GM23338 (cell line): Measurements from ENCODE around the gene ZNF185. TPM values are rescaled to one million over a fixed set of nuclear protein-coding genes. Genes with fewer than 3 reads are reported as not detected.

ENCODE experiments used
- ATAC-seq: fragments of 200-7000 bp; cut with Tn5 transposase; 3 replicates; pipeline ENCODE4 v1.9.1; 2020
- DNase-seq: peaks from one replicate; pipeline ENCODE4 v3.0.0-alpha.2; 2015; ENCODE audit warnings: low spot score
- H2AFZ ChIP-seq: fragments of 200-600 bp; sonication (generic); 2 replicates; pipeline ENCODE4 v1.8.0; 2016; ENCODE audit warnings: antibody characterized with exemption, mild to moderate bottlenecking, moderate library complexity
- H3F3A ChIP-seq: fragments of 200-600 bp; sonication (generic); replicated peaks from 2 replicates; pipeline ENCODE4 v1.8.0; 2017; ENCODE audit warnings: antibody characterized with exemption, mixed run types, low read depth
- H3K27ac ChIP-seq: fragments of 200-600 bp; sonication (generic); 2 replicates; pipeline ENCODE4 v1.6.1; 2016; ENCODE audit warnings: low read depth
- H3K27me3 ChIP-seq: fragments of 200-600 bp; sonication (generic); 2 replicates; pipeline ENCODE4 v1.8.0; 2016; ENCODE audit warnings: mild to moderate bottlenecking, mixed run types, moderate library complexity; ENCODE audit not compliant: insufficient read depth
- H3K36me3 ChIP-seq: fragments of 200-600 bp; sonication (generic); 2 replicates; pipeline ENCODE4 v1.8.0; 2016; ENCODE audit warnings: mild to moderate bottlenecking; ENCODE audit not compliant: insufficient read depth
- H3K4me1 ChIP-seq: fragments of 200-600 bp; sonication (generic); 2 replicates; pipeline ENCODE4 v1.8.0; 2016; ENCODE audit warnings: mild to moderate bottlenecking, moderate library complexity; ENCODE audit not compliant: insufficient read depth
- H3K4me2 ChIP-seq: fragments of 200-600 bp; sonication (generic); 2 replicates; pipeline ENCODE4 v1.7.1; 2017; ENCODE audit warnings: mixed run types
- H3K4me3 ChIP-seq: fragments of 200-600 bp; sonication (generic); 2 replicates; pipeline ENCODE4 v1.6.1; 2016; ENCODE audit warnings: mixed run types
- H3K79me2 ChIP-seq: fragments of 200-600 bp; sonication (generic); replicated peaks from 2 replicates; pipeline ENCODE4 v1.8.0; 2017; ENCODE audit warnings: mild to moderate bottlenecking; ENCODE audit not compliant: insufficient read depth
- H3K9me2 ChIP-seq: fragments of 200-600 bp; sonication (generic); 2 replicates; pipeline ENCODE4 v1.8.0; 2017; ENCODE audit not compliant: insufficient read depth
- H4K20me1 ChIP-seq: fragments of 200-600 bp; sonication (generic); replicated peaks from 2 replicates; pipeline ENCODE4 v1.8.0; 2017; ENCODE audit warnings: mild to moderate bottlenecking; ENCODE audit not compliant: insufficient read depth
- H3K27ac Mint-ChIP-seq: 2 replicates; pipeline ENCODE4 v1.8.0; 2020; ENCODE audit warnings: inconsistent platforms, mild to moderate bottlenecking, moderate library complexity, mixed read lengths
- H3K27me3 Mint-ChIP-seq: 3 replicates; pipeline ENCODE4 v1.8.0; 2022; ENCODE audit warnings: low read depth, mild to moderate bottlenecking, moderate library complexity, mixed read lengths, inconsistent platforms; ENCODE audit not compliant: insufficient read depth, poor library complexity
- H3K36me3 Mint-ChIP-seq: 3 replicates; pipeline ENCODE4 v1.8.0; 2021; ENCODE audit warnings: low read depth, mild to moderate bottlenecking, inconsistent platforms, moderate library complexity, mixed read lengths
- H3K4me1 Mint-ChIP-seq: 3 replicates; pipeline ENCODE4 v1.8.0; 2020; ENCODE audit warnings: mild to moderate bottlenecking, inconsistent platforms, mixed read lengths
- H3K4me3 Mint-ChIP-seq: 3 replicates; pipeline ENCODE4 v1.8.0; 2021; ENCODE audit warnings: moderate library complexity, mild to moderate bottlenecking, inconsistent platforms, mixed read lengths
- H3K9me3 Mint-ChIP-seq: 3 replicates; pipeline ENCODE4 v1.8.0; 2020; ENCODE audit warnings: moderate library complexity, mild to moderate bottlenecking, inconsistent platforms, mixed read lengths
- CREB1 ChIP-seq: fragments of 250-450 bp; sonication (Bioruptor Pico); IDR thresholded peaks from 2 replicates; pipeline ENCODE4 v1.5.0; 2020; ENCODE audit warnings: low read depth, mild to moderate bottlenecking, moderate library complexity
- CTCF ChIP-seq, 2 experiments: fragments of 200-600 bp in 1 of 2; sonication (generic) in 1 of 2; conservative IDR thresholded peaks; 2 replicates each; pipeline versions ENCODE4 v1.5.1 to v1.6.1; 2016 to 2017; ENCODE audit warnings: antibody characterized with exemption in 2 of 2, low read depth in 2 of 2, mild to moderate bottlenecking in 2 of 2, moderate library complexity in 1 of 2
- ETS1 ChIP-seq: IDR thresholded peaks from 2 replicates; pipeline ENCODE4 v1.6.1; 2016; ENCODE audit warnings: antibody characterized with exemption
- EZH2 ChIP-seq: fragments of 200-600 bp; sonication (generic); IDR thresholded peaks from one replicate; pipeline ENCODE4 v1.8.0; 2017; ENCODE audit warnings: antibody characterized with exemption, mild to moderate bottlenecking, low read depth; ENCODE audit not compliant: unreplicated experiment
- EZH2phosphoT487 ChIP-seq: fragments of 200-600 bp; sonication (generic); IDR thresholded peaks from one replicate; pipeline ENCODE4 v1.8.1; 2018; ENCODE audit warnings: antibody characterized with exemption; ENCODE audit not compliant: unreplicated experiment
- JUNB ChIP-seq: IDR thresholded peaks from one replicate; pipeline ENCODE4 v1.6.1; 2016; ENCODE audit warnings: antibody characterized with exemption; ENCODE audit not compliant: unreplicated experiment
- NANOG ChIP-seq: IDR thresholded peaks from 2 replicates; pipeline ENCODE4 v1.6.1; 2016; ENCODE audit warnings: antibody characterized with exemption, borderline replicate concordance
- POLR2AphosphoS5 ChIP-seq: IDR thresholded peaks from 2 replicates; pipeline ENCODE4 v1.6.1; 2016; ENCODE audit warnings: antibody characterized with exemption, low read depth
- STAT1 ChIP-seq: IDR thresholded peaks from one replicate; pipeline ENCODE4 v1.6.1; 2016; ENCODE audit warnings: antibody characterized with exemption; ENCODE audit not compliant: unreplicated experiment
- ZNF114 ChIP-seq: fragments of 250-450 bp; sonication (Bioruptor Pico); IDR thresholded peaks from 2 replicates; pipeline ENCODE4 v1.5.0; 2020; ENCODE audit warnings: mild to moderate bottlenecking, moderate library complexity
- ZNF331 ChIP-seq: fragments of 250-450 bp; sonication (Bioruptor Pico); IDR thresholded peaks from 2 replicates; pipeline ENCODE4 v1.5.0; 2020; ENCODE audit warnings: low read depth, mild to moderate bottlenecking, moderate library complexity
- polyA plus RNA-seq: library from polyadenylated mRNA; unstranded; fragments of >200 nt; fragmentation: Nextera tagmentation; extraction: Ambion mirVana; gene quantifications from 2 replicates; pipeline ENCODE4 v1.2.1, GENCODE V29; 2016
- total RNA-seq: library from RNA; depleted of rRNA; stranded (reverse); fragments of >200 nt; shearing (Covaris generic); gene quantifications from 2 replicates; pipeline ENCODE4 v1.2.3, GENCODE V29; 2014
- TF ChIP-seq, protein P1 (sequence below): fragments of 250-450 bp; sonication (Bioruptor Pico); IDR thresholded peaks from 2 replicates; pipeline ENCODE4 v1.5.0; 2020; ENCODE audit warnings: mild to moderate bottlenecking, moderate library complexity
- TF ChIP-seq, protein P2 (sequence below): IDR thresholded peaks from one replicate; pipeline ENCODE4 v1.6.1; 2018; ENCODE audit warnings: antibody characterized with exemption; ENCODE audit not compliant: unreplicated experiment

The ZNF185 gene
- total and polyA plus RNA-seq, 2 experiments from 2014 or later = 2.9 to 7.8 TPM

DNA sequence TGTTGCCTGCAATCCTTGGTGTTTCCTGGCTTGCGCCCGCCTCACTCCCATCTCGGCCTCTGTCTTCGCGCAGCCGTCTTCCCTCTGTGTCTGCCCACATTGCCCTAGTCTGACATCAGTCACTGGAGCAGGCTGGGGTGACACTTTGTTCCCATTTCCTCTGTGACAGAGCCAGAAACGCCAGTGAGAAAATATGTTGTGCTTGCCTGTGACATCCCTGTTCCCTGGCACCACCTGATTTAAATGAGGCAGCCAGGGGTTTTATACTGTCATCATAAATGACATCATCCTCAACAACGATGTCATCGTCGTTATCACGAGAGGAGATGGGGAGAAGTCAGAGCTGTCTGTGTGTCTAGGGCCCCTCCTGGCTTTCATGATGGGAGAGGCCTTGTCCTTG lies 29.1 kb downstream of the ZNF185 start:
- Histone ChIP-seq H3F3A (no peaks in the 10 kb centered on the region), H4K20me1 (no peaks in the 10 kb centered on the region), H3K9me2 (no peaks in the 10 kb centered on the region), H3K4me1 (no peaks in the 10 kb centered on the region), H3K79me2 (no peaks in the 10 kb centered on the region), H3K36me3 (no peaks in the 10 kb centered on the region), H3K27ac (no peak overlapping the region), H3K4me2 (no peak overlapping the region), H2AFZ (no peak overlapping the region), H3K27me3 (no peaks in the 10 kb centered on the region), H3K4me3 (no peak overlapping the region)
- TF ChIP-seq STAT1 (no peak), NANOG (no peak), CTCF (conservative IDR thresholded peaks at IDR 0.05; ENCODE audit: low read depth in 2 of 2) (no peak), POLR2AphosphoS5 (no peak), EZH2phosphoT487 (no peak), JUNB (no peak), ZNF114 (CRISPR knock-in tag) (no peak), EZH2 (no peak), ZNF331 (CRISPR knock-in tag) (no peak), ETS1 (no peak), CREB1 (CRISPR knock-in tag) (no peak)
- TF ChIP-seq, protein P1, sequence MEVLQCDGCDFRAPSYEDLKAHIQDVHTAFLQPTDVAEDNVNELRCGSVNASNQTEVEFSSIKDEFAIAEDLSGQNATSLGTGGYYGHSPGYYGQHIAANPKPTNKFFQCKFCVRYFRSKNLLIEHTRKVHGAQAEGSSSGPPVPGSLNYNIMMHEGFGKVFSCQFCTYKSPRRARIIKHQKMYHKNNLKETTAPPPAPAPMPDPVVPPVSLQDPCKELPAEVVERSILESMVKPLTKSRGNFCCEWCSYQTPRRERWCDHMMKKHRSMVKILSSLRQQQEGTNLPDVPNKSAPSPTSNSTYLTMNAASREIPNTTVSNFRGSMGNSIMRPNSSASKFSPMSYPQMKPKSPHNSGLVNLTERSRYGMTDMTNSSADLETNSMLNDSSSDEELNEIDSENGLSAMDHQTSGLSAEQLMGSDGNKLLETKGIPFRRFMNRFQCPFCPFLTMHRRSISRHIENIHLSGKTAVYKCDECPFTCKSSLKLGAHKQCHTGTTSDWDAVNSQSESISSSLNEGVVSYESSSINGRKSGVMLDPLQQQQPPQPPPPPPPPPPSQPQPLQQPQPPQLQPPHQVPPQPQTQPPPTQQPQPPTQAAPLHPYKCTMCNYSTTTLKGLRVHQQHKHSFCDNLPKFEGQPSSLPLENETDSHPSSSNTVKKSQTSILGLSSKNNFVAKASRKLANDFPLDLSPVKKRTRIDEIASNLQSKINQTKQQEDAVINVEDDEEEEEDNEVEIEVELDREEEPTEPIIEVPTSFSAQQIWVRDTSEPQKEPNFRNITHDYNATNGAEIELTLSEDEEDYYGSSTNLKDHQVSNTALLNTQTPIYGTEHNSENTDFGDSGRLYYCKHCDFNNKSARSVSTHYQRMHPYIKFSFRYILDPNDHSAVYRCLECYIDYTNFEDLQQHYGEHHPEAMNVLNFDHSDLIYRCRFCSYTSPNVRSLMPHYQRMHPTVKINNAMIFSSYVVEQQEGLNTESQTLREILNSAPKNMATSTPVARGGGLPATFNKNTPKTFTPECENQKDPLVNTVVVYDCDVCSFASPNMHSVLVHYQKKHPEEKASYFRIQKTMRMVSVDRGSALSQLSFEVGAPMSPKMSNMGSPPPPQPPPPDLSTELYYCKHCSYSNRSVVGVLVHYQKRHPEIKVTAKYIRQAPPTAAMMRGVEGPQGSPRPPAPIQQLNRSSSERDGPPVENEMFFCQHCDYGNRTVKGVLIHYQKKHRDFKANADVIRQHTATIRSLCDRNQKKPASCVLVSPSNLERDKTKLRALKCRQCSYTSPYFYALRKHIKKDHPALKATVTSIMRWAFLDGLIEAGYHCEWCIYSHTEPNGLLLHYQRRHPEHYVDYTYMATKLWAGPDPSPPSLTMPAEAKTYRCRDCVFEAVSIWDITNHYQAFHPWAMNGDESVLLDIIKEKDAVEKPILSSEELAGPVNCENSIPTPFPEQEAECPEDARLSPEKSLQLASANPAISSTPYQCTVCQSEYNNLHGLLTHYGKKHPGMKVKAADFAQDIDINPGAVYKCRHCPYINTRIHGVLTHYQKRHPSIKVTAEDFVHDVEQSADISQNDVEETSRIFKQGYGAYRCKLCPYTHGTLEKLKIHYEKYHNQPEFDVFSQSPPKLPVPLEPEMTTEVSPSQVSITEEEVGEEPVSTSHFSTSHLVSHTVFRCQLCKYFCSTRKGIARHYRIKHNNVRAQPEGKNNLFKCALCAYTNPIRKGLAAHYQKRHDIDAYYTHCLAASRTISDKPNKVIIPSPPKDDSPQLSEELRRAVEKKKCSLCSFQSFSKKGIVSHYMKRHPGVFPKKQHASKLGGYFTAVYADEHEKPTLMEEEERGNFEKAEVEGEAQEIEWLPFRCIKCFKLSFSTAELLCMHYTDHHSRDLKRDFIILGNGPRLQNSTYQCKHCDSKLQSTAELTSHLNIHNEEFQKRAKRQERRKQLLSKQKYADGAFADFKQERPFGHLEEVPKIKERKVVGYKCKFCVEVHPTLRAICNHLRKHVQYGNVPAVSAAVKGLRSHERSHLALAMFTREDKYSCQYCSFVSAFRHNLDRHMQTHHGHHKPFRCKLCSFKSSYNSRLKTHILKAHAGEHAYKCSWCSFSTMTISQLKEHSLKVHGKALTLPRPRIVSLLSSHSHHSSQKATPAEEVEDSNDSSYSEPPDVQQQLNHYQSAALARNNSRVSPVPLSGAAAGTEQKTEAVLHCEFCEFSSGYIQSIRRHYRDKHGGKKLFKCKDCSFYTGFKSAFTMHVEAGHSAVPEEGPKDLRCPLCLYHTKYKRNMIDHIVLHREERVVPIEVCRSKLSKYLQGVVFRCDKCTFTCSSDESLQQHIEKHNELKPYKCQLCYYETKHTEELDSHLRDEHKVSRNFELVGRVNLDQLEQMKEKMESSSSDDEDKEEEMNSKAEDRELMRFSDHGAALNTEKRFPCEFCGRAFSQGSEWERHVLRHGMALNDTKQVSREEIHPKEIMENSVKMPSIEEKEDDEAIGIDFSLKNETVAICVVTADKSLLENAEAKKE (CRISPR knock-in tag) = no peak
- TF ChIP-seq, protein P2, sequence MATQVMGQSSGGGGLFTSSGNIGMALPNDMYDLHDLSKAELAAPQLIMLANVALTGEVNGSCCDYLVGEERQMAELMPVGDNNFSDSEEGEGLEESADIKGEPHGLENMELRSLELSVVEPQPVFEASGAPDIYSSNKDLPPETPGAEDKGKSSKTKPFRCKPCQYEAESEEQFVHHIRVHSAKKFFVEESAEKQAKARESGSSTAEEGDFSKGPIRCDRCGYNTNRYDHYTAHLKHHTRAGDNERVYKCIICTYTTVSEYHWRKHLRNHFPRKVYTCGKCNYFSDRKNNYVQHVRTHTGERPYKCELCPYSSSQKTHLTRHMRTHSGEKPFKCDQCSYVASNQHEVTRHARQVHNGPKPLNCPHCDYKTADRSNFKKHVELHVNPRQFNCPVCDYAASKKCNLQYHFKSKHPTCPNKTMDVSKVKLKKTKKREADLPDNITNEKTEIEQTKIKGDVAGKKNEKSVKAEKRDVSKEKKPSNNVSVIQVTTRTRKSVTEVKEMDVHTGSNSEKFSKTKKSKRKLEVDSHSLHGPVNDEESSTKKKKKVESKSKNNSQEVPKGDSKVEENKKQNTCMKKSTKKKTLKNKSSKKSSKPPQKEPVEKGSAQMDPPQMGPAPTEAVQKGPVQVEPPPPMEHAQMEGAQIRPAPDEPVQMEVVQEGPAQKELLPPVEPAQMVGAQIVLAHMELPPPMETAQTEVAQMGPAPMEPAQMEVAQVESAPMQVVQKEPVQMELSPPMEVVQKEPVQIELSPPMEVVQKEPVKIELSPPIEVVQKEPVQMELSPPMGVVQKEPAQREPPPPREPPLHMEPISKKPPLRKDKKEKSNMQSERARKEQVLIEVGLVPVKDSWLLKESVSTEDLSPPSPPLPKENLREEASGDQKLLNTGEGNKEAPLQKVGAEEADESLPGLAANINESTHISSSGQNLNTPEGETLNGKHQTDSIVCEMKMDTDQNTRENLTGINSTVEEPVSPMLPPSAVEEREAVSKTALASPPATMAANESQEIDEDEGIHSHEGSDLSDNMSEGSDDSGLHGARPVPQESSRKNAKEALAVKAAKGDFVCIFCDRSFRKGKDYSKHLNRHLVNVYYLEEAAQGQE = no peak
- H3K9me3 Mint-ChIP-seq = no peaks in the 10 kb centered on the region; the same call in 2 of the 3 replicates
- peaks cover 6% of the 10 kb centered on the region for H3K27me3 Mint-ChIP-seq
- H3K36me3 Mint-ChIP-seq = no peaks in the 10 kb centered on the region
- no peak overlapping the region for H3K27ac Mint-ChIP-seq
- no peak overlapping the region for H3K4me3 Mint-ChIP-seq
- peaks cover 5% of the 10 kb centered on the region; the same call in 2 of the 3 replicates for H3K4me1 Mint-ChIP-seq
- DNase-seq (no peak), ATAC-seq (no peak)
